Measurements from ENCODE around the gene EFNA4. TPM values are rescaled to one million over a fixed set of nuclear protein-coding genes. Genes with fewer than 3 reads are reported as not detected.
A peak's percentile ranks its signal among the peaks of the same experiment; 100 is the strongest.

EFNA4 gene
- total RNA-seq, 3 donors from 2014 or later = 12.3 to 27.2 (median 26.4) TPM

DNA sequence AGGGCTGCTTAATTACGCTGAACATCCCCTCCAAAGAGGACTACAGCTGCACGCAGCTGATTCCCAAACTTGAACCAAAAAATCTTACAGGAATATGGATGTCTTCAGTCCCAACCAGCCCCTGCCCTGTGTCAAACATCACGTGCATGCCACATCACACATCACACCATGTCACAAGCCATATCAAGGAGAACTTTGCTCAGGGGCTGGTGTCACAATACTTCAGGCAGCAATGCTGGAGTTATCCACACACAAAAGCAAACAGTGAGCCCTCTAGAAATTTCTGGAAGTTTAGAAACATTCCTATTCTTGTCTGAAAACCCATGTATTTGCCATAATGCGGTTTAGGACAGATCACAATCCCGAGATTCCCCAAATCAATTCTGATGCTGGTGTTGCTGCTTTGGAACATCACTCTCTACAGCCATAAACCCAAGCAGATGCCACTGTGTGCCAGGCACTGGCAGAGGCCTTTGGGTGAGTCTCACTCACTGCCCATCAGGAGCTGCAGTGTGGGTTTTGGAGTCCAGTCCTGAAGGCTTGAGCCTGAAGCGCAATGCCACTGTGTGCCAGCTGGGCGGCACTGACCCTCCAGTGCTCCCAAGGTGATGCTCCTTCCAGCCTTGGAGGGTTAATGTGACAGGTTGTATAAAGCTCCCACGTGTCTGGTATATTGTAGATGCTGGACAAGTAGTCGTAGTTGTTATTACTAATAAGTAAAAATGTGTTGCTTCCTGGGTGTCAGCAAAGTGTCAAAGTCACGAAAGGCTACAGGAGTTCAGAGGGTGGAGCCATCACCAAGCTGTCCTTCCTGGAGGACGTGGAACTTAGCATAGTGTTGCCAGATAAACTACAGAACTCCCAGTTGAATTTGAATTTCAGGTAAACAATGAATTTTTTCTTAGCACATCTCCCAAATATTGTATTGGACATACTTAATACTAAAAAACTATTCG is 44.0 kb downstream of the EFNA4 start:
- ATAC-seq (peak; percentile 55), DNase-seq (no peak)
- H3K9me3 ChIP-seq = no peaks in the 10 kb centered on the region
- H3K4me1 ChIP-seq (ENCODE audit: low read depth) = peaks cover 3% of the 10 kb centered on the region
- H3K36me3 ChIP-seq (ENCODE audit: low read depth) = no peaks in the 10 kb centered on the region
- no peak overlapping the region for H3K4me3 ChIP-seq
- intact Hi-C loops (cut with DNase I, micrococcal nuclease) = no loop called here
- TF ChIP-seq, protein P1, sequence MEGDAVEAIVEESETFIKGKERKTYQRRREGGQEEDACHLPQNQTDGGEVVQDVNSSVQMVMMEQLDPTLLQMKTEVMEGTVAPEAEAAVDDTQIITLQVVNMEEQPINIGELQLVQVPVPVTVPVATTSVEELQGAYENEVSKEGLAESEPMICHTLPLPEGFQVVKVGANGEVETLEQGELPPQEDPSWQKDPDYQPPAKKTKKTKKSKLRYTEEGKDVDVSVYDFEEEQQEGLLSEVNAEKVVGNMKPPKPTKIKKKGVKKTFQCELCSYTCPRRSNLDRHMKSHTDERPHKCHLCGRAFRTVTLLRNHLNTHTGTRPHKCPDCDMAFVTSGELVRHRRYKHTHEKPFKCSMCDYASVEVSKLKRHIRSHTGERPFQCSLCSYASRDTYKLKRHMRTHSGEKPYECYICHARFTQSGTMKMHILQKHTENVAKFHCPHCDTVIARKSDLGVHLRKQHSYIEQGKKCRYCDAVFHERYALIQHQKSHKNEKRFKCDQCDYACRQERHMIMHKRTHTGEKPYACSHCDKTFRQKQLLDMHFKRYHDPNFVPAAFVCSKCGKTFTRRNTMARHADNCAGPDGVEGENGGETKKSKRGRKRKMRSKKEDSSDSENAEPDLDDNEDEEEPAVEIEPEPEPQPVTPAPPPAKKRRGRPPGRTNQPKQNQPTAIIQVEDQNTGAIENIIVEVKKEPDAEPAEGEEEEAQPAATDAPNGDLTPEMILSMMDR (IDR thresholded peaks at IDR 0.05) = no peak

DNA sequence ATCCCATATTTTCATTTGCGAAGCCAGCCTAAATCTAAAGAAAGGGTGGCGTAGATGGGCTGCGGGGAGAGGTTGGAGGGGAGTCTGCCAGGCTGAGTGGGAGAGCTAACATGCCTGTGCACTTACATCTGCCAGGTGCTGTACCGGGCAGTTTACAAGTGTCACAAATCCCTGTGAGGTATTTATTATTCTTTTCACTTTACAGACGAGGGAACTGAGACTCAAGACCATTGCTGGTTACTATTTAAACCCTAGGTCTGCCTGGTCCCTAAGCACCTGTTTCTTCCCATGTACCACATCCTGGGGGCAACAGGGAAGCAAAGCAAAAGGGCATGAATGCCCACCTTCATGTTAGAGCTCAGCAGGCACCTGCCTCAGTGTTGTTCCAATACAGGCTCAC is 44.8 kb downstream of the EFNA4 start:
- Histone ChIP-seq H3K36me3 (ENCODE audit: low read depth) (no peaks in the 10 kb centered on the region), H3K9me3 (no peaks in the 10 kb centered on the region), H3K4me1 (ENCODE audit: low read depth) (no peaks in the 10 kb centered on the region), H3K4me3 (no peak overlapping the region)
- TF ChIP-seq, protein P1 (IDR thresholded peaks at IDR 0.05) = no peak
- intact Hi-C loops (cut with DNase I, micrococcal nuclease) = no loop called here
- DNase-seq = no peak
- ATAC-seq = no peak

DNA sequence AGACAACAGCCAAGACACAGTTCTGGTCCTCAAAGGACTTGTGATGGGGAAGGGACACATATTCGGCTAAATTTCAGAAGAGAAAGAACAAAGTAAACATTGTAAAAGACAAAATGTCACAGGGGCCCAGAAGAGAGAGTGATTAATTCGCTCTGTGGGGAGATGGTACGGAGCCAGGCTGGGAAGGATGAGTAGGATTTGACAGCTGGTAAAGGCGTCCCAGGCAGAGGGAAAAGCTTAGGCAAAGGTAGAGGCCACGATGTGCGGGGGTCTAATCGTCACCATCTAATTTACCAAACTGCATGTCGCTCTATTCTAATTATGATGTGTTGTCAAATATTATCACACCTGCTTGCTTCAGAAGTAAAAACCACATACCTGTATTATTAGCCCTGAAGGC is 46.8 kb downstream of the EFNA4 start:
- DNase-seq (no peak), ATAC-seq (no peak)
- intact Hi-C loops (cut with DNase I, micrococcal nuclease) = loop anchor here in 1 of 2 donors (10.0 kb wide), 1 partner anchor 54 kb away; no protein-coding TSS in a partner anchor
- H3K4me3 ChIP-seq = no peak overlapping the region
- H3K36me3 ChIP-seq (ENCODE audit: low read depth) = no peaks in the 10 kb centered on the region
- H3K4me1 ChIP-seq (ENCODE audit: low read depth) = no peaks in the 10 kb centered on the region
- TF ChIP-seq, protein P1 (IDR thresholded peaks at IDR 0.05) = no peak
- H3K9me3 ChIP-seq = no peaks in the 10 kb centered on the region

DNA sequence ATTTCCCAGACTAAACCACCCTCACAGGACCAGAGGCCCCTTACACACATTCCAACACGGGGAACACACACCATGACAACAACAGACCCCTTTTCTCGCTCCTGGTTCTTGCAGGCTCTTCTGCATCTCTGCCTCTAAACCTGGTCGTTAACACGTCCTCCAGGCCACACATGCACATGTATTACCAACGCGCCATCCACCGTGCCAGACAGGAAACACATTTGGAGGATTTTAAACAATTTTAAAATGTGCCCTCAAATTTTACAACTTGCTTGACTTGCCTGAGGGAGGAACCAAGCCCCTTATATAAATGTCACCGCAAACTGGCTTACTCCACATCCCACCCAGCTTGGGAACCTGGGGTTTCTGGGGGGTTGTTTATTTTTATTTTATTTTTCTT is 47.3 kb downstream of the EFNA4 start:
- H3K9me3 ChIP-seq = no peaks in the 10 kb centered on the region
- DNase-seq (no peak), ATAC-seq (no peak)
- no peaks in the 10 kb centered on the region for H3K36me3 ChIP-seq (ENCODE audit: low read depth)
- no peak overlapping the region for H3K4me3 ChIP-seq
- intact Hi-C loops (cut with DNase I, micrococcal nuclease) = loop anchor here in 1 of 2 donors (10.0 kb wide), 1 partner anchor 54 kb away; no protein-coding TSS in a partner anchor
- TF ChIP-seq, protein P1 (IDR thresholded peaks at IDR 0.05) = no peak
- H3K4me1 ChIP-seq (ENCODE audit: low read depth) = no peaks in the 10 kb centered on the region

DNA sequence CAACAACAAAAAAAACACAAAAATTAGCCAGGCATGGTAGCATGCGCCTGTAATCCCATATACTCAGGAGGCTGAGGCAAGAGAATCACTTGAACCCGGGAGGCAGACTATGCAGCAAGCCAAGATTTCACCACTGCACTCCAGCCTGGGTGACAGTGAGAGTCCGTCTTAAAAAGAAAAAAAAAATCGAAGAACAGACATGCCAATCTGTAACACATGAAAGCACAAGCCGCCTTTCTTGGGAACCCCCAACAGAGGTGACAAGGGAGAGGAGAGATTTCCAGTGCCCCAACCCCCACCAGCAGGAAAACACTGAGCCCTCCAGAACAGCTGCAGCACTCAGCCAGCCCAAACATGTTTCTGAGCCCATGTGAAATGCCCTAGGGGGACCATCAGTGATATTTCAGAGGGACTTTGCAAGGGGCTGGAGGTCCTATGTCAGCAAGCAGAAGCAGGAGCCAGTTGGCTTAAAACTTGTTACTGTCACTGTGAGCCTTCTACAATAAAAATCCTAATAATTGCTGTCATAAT is 50.0 kb downstream of the EFNA4 start:
- no peaks in the 10 kb centered on the region for H3K36me3 ChIP-seq (ENCODE audit: low read depth)
- no peaks in the 10 kb centered on the region for H3K9me3 ChIP-seq
- TF ChIP-seq, protein P1 (IDR thresholded peaks at IDR 0.05) = no peak
- ATAC-seq = no peak
- DNase-seq = no peak
- peaks cover 9% of the 10 kb centered on the region for H3K4me1 ChIP-seq (ENCODE audit: low read depth)
- no peak overlapping the region for H3K4me3 ChIP-seq
- intact Hi-C loops (cut with DNase I, micrococcal nuclease) = loop anchor here in 1 of 2 donors (10.0 kb wide), 1 partner anchor 51 kb away; no protein-coding TSS in a partner anchor
